Activated T-helper 1 cell treated with Interleukin-2 at 50 U/mL for 16 hours (primary cell): ENCODE data around the gene C20orf202.
"Not testable (repeated sequence)": the region's sequence is repeated elsewhere in the genome, so short reads cannot be mapped to it uniquely, and the experiment has no call there.

Experiments
- DNase-seq: peaks from one replicate; pipeline ENCODE4 v3.0.0-alpha.2; 2020; ENCODE audit warnings: low read depth

C20orf202 gene

DNA sequence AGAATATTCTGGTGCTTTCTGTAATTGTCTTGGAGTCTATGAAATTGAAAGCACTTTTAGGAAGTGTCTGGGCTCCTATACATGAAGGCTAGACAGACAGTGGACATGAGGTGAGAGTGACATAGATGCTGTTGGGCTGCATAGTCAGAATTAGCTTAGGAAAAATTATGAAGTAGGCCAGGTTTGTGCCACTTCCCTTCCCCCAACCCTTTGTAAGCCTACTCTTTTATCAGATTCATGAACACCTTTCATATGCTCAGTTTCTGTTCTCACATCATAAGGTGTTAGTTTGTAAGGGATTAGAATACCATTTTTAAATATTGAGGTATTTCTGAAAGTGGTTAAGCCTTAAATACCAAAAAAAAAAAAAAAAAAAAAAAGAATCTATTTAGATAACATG, 44.4 kb downstream of the C20orf202 start:
- no peak for DNase-seq

DNA sequence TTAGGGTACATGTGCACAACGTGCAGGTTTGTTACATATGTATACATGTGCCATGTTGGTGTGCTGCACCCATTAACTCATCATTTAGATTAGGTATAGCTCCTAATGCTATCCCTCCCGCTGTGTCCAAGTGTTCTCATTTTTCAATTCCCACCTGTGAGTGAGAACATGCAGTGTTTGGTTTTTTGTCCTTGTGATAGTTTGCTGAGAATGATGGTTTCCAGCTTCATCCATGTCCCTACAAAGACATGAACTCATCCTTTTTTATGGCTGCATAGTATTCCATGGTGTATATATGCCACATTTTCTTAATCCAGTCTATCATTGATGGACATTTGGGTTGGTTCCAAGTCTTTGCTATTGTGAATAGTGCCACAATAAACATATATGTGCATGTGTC, 47.0 kb downstream of the C20orf202 start:
- not testable (repeated sequence) for DNase-seq

DNA sequence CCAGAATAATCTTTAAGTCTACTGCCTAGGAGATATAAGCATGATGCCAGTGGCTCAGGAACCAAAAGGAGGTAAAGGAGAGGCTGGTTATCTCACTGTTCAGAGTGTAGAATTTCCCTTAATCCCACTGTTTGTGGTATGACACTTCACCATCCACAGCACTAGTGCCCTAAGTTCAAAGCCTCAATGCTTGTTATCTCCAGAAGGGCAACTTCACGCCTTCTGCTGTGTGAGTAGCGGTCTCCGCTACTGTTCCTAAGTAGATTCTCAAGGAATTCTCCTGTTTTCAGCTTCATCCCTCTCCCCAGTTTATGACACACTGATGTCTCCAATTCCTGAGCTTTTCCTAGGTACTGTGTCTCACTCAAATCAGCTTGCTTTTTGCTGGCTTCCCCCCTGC, 49.2 kb downstream of the C20orf202 start:
- no peak for DNase-seq

DNA sequence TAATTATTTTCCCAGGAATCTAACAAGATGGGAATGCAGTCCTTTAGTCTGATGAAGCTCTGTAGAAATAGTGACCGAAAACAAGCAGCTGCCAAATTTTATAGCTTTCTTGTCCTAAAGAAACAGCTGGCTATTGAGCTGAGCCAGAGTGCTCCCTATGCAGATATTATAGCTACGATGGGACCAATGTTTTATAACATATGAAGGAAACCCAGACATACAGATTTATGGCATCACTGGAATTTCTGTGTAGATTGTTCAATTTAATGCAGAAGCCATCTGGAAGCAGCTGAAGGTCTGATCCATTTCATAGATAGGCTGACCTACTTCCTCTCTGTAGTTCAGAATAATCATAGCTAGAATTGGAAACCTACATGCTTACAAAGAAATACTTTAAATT, 51.0 kb downstream of the C20orf202 start:
- no peak for DNase-seq

DNA sequence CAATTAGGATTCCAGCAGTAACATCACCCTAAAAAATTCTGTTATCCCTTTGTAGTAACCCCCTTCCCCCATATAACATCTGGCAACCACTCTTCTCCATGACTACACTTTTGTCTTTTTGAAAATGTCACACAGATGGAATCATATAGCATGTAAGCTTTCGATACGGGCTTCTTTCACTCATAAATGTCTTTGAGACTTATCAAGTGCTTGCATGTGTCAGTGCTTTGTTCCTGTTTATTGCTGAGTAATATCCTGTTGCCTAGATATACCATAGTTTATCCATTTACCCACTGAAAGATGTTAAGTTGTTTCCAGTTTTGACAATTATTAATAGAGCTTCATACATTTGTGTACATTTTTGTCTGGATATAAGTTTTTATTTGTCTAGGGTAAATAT, 52.4 kb downstream of the C20orf202 start:
- DNase-seq, result no peak
